CD4-positive, alpha-beta memory T cell (primary cell): ENCODE measurements around the gene CDSN. TPM values are rescaled to one million over a fixed set of nuclear protein-coding genes. Genes with fewer than 3 reads are reported as not detected.

Source experiments
- CTCF ChIA-PET: fragments of 350-600 bp; sonication (Branson Sonifier 250); formaldehyde crosslinking; loops from one replicate; lab custom pipeline; 2021; ENCODE audit warnings: inconsistent platforms; ENCODE audit not compliant: partially characterized antibody; lab: Charles Lee
- POLR2A ChIA-PET: fragments of 350-600 bp; sonication (Branson Sonifier 250); formaldehyde crosslinking; loops from one replicate; lab custom pipeline; 2021; ENCODE audit not compliant: partially characterized antibody; lab: Charles Lee
- DNase-seq, 5 donors: peaks; one replicate each; pipeline versions ENCODE4 v3.0.0 to v3.0.0-alpha.2; 2020 to 2022; ENCODE audit warnings: mixed read lengths in 1 of 5
- H3K27ac ChIP-seq: one replicate; pipeline ENCODE4 v1.7.0; 2013; ENCODE audit warnings: low read depth, low read length
- H3K27me3 ChIP-seq: 2 replicates; pipeline ENCODE4 v1.7.0; 2013; ENCODE audit warnings: mild to moderate bottlenecking, low read length, moderate library complexity; ENCODE audit not compliant: insufficient read depth
- H3K36me3 ChIP-seq: 2 replicates; pipeline ENCODE4 v1.7.0; 2013; ENCODE audit warnings: mild to moderate bottlenecking, low read length, moderate library complexity; ENCODE audit not compliant: insufficient read depth
- H3K4me1 ChIP-seq: 2 replicates; pipeline ENCODE4 v1.7.0; 2013; ENCODE audit warnings: mild to moderate bottlenecking, low read length, moderate library complexity; ENCODE audit not compliant: insufficient read depth
- H3K4me3 ChIP-seq, 2 donors: one replicate each; pipeline ENCODE4 v1.7.0; 2013; ENCODE audit warnings: low read length in 2 of 2, mild to moderate bottlenecking in 1 of 2
- H3K9me3 ChIP-seq, 2 donors: one replicate each; pipeline ENCODE4 v1.7.0; 2013; ENCODE audit warnings: low read length in 2 of 2, control low read depth in 1 of 2; ENCODE audit not compliant: control insufficient read depth in 1 of 2
- H3K27ac Mint-ChIP-seq, 7 donors: one replicate each; pipeline ENCODE4 v1.8.0; 2020 to 2021; ENCODE audit warnings: mixed read lengths in 7 of 7, mild to moderate bottlenecking in 6 of 7, inconsistent platforms in 3 of 7, moderate library complexity in 3 of 7
- H3K27me3 Mint-ChIP-seq, 2 donors: one replicate each; pipeline ENCODE4 v1.8.0; 2020 to 2021; ENCODE audit warnings: mixed read lengths in 2 of 2
- H3K36me3 Mint-ChIP-seq, 2 donors: one replicate each; pipeline ENCODE4 v1.8.0; 2020 to 2021; ENCODE audit warnings: mixed read lengths in 2 of 2, inconsistent platforms in 1 of 2, mild to moderate bottlenecking in 1 of 2
- H3K4me1 Mint-ChIP-seq, 4 donors: one replicate each; pipeline ENCODE4 v1.8.0; 2020 to 2021; ENCODE audit warnings: mixed read lengths in 4 of 4, mild to moderate bottlenecking in 1 of 4
- H3K4me3 Mint-ChIP-seq, 8 donors: one replicate each; pipeline ENCODE4 v1.8.0; 2020 to 2021; ENCODE audit warnings: mixed read lengths in 8 of 8, mild to moderate bottlenecking in 7 of 8, moderate library complexity in 6 of 8, inconsistent platforms in 3 of 8
- H3K9me3 Mint-ChIP-seq, 8 donors: one replicate each; pipeline ENCODE4 v1.8.0; 2020 to 2021; ENCODE audit warnings: mixed read lengths in 8 of 8, mild to moderate bottlenecking in 5 of 8, inconsistent platforms in 3 of 8, moderate library complexity in 1 of 8
- intact Hi-C: fragments of 100-400 bp; cut with micrococcal nuclease; formaldehyde crosslinking; loops from one replicate; pipeline ENCODE4 v1.15.1; 2023
- polyA plus RNA-seq, 2 donors: library from polyadenylated mRNA; unstranded; fragments of 300-500 nt; fragmentation: Illumina TruSeq; gene quantifications; one replicate each; pipeline ENCODE4 v1.2.3, GENCODE V29; 2021
- total RNA-seq, 2 experiments: library from RNA; stranded (reverse); gene quantifications; one replicate each; pipeline ENCODE4 v1.2.3, GENCODE V29; 2021

The CDSN gene
- total and polyA plus RNA-seq, 4 experiments from 2014 or later: not detected

GRCh38 chr6:31065556-31065955 is 54.7 kb downstream of the CDSN start:
- Mint-ChIP-seq H3K36me3 (no peaks in the 10 kb centered on the region), H3K4me1 (peaks cover 0 to 2% (median 0%) of the 10 kb centered on the region in 4 donors), H3K4me3 (no peak overlapping the region), H3K27ac (no peak overlapping the region), H3K9me3 (peaks cover 0 to 1% (median 0%) of the 10 kb centered on the region in 8 donors), H3K27me3 (peaks cover 4 to 6% of the 10 kb centered on the region in 2 donors)
- Histone ChIP-seq H3K9me3 (no peaks in the 10 kb centered on the region), H3K27ac (no peak overlapping the region), H3K4me1 (no peaks in the 10 kb centered on the region), H3K27me3 (no peaks in the 10 kb centered on the region), H3K36me3 (no peaks in the 10 kb centered on the region), H3K4me3 (no peak overlapping the region)
- intact Hi-C loops: no loop called here
- POLR2A ChIA-PET: no interaction called here
- DNase-seq: no peak
- CTCF ChIA-PET: no interaction called here

Other genes starting within 250 kb of the CDSN start
- gene DDR1, start 235.9 kb downstream of the CDSN start, total RNA-seq: 10 to 100 TPM; 10.2 to 13.1 TPM
- 1 to 10 TPM; 1.4 to 3.1 TPM for gene DDR1, start 235.9 kb downstream of the CDSN start, polyA plus RNA-seq
- gene GTF2H4, start 212.2 kb downstream of the CDSN start, total RNA-seq: 10 to 100 TPM; 36.5 to 39.7 TPM
- 1 to 10 TPM; 3.7 to 9.5 TPM for gene GTF2H4, start 212.2 kb downstream of the CDSN start, polyA plus RNA-seq
- 10 to 100 TPM; 34.9 to 37.8 TPM for gene VARS2, start 206.2 kb downstream of the CDSN start, total RNA-seq
- gene VARS2, start 206.2 kb downstream of the CDSN start, polyA plus RNA-seq: 10 to 100 TPM; 16.3 to 17.0 TPM
- gene SFTA2, start 188.3 kb downstream of the CDSN start, total RNA-seq: under 1 TPM in 1 of 2 experiments, not detected in 1; 0.44 TPM
- gene SFTA2, start 188.3 kb downstream of the CDSN start, polyA plus RNA-seq: not detected
- not detected for gene MUCL3, start 179.5 kb downstream of the CDSN start, total RNA-seq
- gene MUCL3, start 179.5 kb downstream of the CDSN start, polyA plus RNA-seq: not detected
- not detected for gene MUC21, start 136.7 kb downstream of the CDSN start, total RNA-seq
- gene MUC21, start 136.7 kb downstream of the CDSN start, polyA plus RNA-seq: not detected
- gene MUC22, start 110.0 kb downstream of the CDSN start, total RNA-seq: not detected
- gene MUC22, start 110.0 kb downstream of the CDSN start, polyA plus RNA-seq: not detected
- gene C6orf15, start 7.9 kb downstream of the CDSN start, total RNA-seq: not detected
- gene C6orf15, start 7.9 kb downstream of the CDSN start, polyA plus RNA-seq: not detected
- not detected for gene PSORS1C1, start 5.6 kb downstream of the CDSN start, total RNA-seq
- under 1 TPM in 1 of 2 donors, not detected in 1; 0.60 TPM for gene PSORS1C1, start 5.6 kb downstream of the CDSN start, polyA plus RNA-seq
- gene PSORS1C2, start 18.6 kb upstream of the CDSN start, total RNA-seq: not detected
- not detected for gene PSORS1C2, start 18.6 kb upstream of the CDSN start, polyA plus RNA-seq
- 10 to 100 TPM; 29.8 to 30.5 TPM for gene CCHCR1, start 37.4 kb upstream of the CDSN start, total RNA-seq
- gene CCHCR1, start 37.4 kb upstream of the CDSN start, polyA plus RNA-seq: 1 to 10 TPM; 3.4 to 8.0 TPM
- gene TCF19, start 38.1 kb upstream of the CDSN start, total RNA-seq: 1 to 10 TPM; 9.0 to 9.9 TPM
- 1 to 10 TPM; 6.2 to 6.8 TPM for gene TCF19, start 38.1 kb upstream of the CDSN start, polyA plus RNA-seq
- not detected for gene POU5F1, start 50.2 kb upstream of the CDSN start, total RNA-seq
- not detected for gene POU5F1, start 50.2 kb upstream of the CDSN start, polyA plus RNA-seq
- gene HLA-C, start 151.6 kb upstream of the CDSN start, total RNA-seq: 1,000 to 10,000 TPM; 1,481 to 1,487 TPM
- 1,000 to 10,000 TPM; 1,775 to 2,914 TPM for gene HLA-C, start 151.6 kb upstream of the CDSN start, polyA plus RNA-seq
- 1,000 to 10,000 TPM; 5,565 to 5,762 TPM for gene HLA-B, start 236.7 kb upstream of the CDSN start, total RNA-seq
- 1,000 to 10,000 TPM; 6,650 to 9,105 TPM for gene HLA-B, start 236.7 kb upstream of the CDSN start, polyA plus RNA-seq